Measurements from ENCODE around the gene PDIA5.
A peak's percentile ranks its signal among the peaks of the same experiment; 100 is the strongest.
"Not testable (repeated sequence)": the region's sequence is repeated elsewhere in the genome, so short reads cannot be mapped to it uniquely, and the experiment has no call there.

PDIA5 gene

GRCh38 chr3:123151853-123152420 is 85.1 kb downstream of the PDIA5 start:
- DNase-seq: not testable (repeated sequence)

DNA sequence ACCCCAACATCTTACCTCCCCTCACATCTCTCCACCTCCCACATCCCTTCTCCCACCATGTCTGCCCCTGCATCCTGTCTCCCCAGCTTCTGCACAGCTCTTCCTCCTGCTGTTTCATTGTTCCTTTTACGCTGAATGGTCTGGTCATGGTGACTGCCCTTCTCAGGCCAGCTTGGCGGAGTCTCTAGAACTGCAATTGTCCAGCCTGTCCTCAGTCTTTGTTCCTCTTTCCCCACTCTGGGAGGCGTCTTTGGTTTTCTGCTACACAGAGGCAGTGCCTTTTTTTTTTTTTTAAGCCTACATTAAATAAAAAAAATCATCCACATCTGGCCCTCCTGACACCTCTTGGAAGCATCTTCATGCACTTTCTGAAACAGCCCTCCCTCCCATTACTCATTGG is 85.9 kb downstream of the PDIA5 start:
- no peak for DNase-seq

- DNase-seq: no peak
These were observed 86.5 kb downstream of the PDIA5 start for GRCh38 chr3:123153125-123154019.

- no peak for DNase-seq
These were observed 87.5 kb downstream of the PDIA5 start for GRCh38 chr3:123154020-123154985.

GRCh38 chr3:123155471-123156011 is 88.7 kb downstream of the PDIA5 start:
- no peak for DNase-seq

DNA sequence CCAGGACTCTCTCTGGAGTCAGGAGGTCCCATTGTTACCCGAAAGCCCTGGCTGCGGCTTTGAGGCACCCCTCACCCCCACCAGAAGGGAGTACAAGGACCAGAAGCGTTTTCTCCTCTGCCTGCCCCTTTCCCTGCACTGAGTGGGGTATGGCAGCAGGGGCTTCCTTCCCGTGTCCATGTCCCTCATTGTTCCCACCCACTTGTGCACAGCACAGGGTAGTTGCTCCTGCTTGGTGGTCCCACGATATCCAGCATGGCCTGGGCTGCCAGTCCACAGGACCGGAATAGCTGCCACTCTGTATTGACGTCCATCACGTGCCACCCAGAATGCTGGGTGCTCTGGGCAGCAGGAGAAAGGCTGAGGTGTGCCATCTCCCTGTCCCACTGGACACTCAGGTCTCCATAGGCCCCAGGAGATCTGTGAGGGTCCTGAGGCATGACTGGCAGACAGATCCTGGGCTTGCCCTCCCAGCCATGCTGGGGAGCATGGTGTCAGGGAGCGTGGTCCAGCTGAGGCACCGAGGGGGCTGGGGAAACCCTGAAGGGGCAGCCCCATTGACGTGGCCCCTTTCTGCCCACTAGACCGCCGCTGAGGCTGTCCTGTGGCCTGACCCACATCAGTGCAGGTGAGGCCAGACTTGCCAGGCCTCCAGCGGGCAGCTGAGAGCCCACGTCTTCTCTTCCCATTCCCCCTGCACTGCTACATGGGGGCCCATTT is 89.6 kb downstream of the PDIA5 start:
- no peak for DNase-seq

DNA sequence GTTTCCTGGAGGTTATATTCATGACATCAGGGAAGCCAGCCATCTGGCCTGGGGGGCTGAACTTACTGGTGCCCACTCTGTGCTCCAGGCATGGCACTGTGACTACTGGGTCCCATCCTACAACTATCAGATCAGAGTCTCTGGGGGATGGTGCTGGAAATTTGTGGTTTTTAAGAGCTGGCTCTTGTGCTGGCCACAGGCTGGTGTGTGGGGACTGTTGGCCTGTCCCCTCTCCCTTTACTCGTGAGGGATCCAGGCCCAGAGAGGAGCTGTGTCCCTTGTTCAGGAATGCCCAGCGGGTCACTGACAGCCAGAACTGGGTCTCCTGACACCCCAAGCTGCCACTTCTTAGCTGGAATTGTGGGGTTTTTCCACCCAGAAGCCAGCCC is 90.4 kb downstream of the PDIA5 start:
- no peak for DNase-seq

- DNase-seq: peak; percentile 42
These were observed 90.9 kb downstream of the PDIA5 start for GRCh38 chr3:123157598-123158287.

DNA sequence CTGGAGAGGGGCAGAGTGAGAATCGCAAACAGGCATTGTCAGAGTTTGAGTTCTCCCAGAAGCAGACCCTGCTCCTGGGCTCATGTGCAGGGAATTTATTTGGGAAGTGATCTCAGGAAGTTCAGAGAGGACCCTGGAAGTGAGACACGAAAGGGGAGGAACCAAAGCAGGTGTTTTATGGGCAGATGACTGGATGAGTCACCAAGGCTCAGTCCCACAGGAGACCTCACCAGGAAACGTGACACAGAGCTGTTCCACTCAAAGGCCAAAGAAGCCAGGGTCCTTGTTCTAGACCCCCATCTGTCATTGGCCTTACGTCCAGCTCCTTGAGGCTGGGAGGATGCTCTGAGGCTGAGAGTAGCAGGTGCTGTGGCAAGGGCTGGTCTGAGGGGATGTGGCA is 91.5 kb downstream of the PDIA5 start:
- peak; percentile 54 for DNase-seq

- DNase-seq: no peak
These were observed 92.1 kb downstream of the PDIA5 start for GRCh38 chr3:123158899-123159390.

GRCh38 chr3:123159926-123160635 is 93.3 kb downstream of the PDIA5 start:
- DNase-seq: no peak

GRCh38 chr3:123161167-123161566 is 94.3 kb downstream of the PDIA5 start:
- no peak for DNase-seq

GRCh38 chr3:123163141-123163540 is 96.3 kb downstream of the PDIA5 start:
- DNase-seq: no peak

DNA sequence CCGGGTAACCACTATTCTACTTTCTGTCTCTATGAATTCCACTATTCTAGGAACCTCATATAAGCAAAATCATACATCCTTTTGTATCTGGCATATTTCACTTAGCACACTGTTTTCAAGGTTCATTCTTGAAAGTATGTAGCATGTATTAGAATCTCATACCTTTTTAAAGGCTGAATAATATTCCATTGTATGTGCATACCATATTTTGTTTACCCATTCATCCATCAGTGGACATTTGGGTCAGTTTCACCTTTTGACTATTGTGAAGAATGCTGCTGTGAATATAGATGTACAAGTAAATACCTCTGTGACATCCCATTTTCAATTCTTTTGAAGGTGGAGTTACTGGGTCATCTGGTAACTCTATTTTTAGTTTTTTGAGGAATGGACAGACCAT is 98.3 kb downstream of the PDIA5 start:
- no peak for DNase-seq

GRCh38 chr3:123167686-123168085 is 100.9 kb downstream of the PDIA5 start:
- DNase-seq: no peak

DNA sequence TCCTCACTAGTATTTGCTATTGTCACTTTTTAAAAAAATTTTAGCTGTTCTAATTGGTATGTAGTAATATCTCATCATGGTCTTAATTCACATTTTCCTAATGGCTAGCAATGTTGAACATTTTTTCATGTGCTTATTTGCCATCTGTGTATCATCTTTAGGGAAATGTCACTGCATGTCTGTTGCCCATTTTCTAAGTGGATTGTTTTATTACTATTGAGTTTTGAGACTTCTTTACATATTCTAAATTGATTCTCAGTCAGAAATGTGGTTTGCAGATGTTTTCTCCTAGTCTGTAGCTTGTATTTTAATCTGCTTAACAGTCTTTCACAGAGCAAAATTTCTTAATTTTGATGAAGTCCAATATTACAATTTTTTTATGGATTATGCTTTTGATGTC is 101.3 kb downstream of the PDIA5 start:
- DNase-seq: no peak

DNA sequence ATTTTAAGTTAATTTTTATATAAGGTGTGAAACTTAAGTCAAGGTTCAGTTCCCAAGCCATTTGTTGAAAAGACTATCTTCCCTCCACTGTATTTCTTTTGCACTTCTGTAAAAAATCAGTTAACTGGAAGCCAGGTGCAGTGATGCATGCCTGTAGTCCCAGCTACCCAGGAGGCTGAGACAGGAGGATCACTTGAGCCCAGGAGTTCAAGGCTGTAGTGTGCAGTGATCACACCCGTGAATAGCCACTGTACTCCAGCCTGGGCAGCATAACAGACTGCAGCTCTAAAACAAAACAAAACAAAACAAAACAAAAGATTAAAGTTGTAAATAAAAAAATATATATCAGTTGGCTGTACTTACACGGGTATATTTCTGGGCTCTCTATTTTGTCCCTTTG is 101.8 kb downstream of the PDIA5 start:
- no peak for DNase-seq

DNA sequence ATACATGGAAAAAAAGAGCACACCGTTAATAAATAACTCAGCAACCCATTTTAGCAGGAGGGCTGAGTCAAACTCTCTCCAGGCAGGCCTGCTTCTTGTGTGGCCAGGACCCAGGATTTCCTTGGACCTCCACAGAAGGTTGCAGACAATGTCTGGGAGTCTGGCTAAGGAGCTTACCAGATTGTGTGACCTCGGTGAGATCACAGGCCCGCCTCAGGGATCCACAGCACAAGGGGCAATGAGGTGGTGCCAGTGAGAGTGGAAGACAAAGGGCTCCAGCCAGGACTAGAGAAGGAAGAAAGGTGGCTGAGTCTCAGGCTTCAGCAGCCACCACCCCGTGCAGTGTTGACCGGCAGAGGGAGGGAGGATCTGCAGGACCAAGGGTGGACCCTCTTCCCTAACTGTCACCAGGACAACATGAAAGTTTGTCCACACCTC is 102.7 kb downstream of the PDIA5 start:
- DNase-seq: no peak

GRCh38 chr3:123169930-123170329 is 103.1 kb downstream of the PDIA5 start:
- DNase-seq: no peak

GRCh38 chr3:123180791-123181190 is 114.0 kb downstream of the PDIA5 start:
- no peak for DNase-seq

- DNase-seq: no peak
These were observed 119.9 kb downstream of the PDIA5 start for GRCh38 chr3:123186695-123187094.
